Heart left ventricle (tissue), 13 donors: Measurements from ENCODE around the gene TINAGL1.

Experiments used
- POLR2A ChIP-seq, 2 donors: fragments of 450-650 bp; IDR thresholded peaks; one replicate each; pipeline ENCODE4 v1.6.1; 2017; ENCODE audit warnings: antibody characterized with exemption in 2 of 2, mild to moderate bottlenecking in 2 of 2, moderate library complexity in 2 of 2
- TF ChIP-seq, protein P1 (sequence below), 12 donors: fragments of 200-600 bp; sonication (generic) in 4 of 12; IDR thresholded peaks; one replicate each; pipeline versions ENCODE4 v1.5.0 to v1.8.0; 2018 to 2022; ENCODE audit warnings: antibody characterized with exemption in 12 of 12, mild to moderate bottlenecking in 5 of 12
- donor health status: ischemic (EF 13 %, LVEDD 7.1; RV severe dilation, severe dysfunction).
- donor health status: DM: no; HTN: yes; CAD: no.
- donor health status: DM: no; HTN: no; CAD: no.
- donor health status: ischemic (EF 25% LVEDD 6.9; RV normal size, moderate dysfunction).
- donor health status: ischemic (EF 25% LVEDD 5.7; RV mildly dilated, moderate dysfunction).
- donor health status: ischemic (EF 35%, LVEDD 5.7; RV mildly dilated, moderate dysfunction).
- donor health status: nonischemic (EF 11% LVEDD 7.7; RV severe dilation, severe dysfunction).
- donor health status: DM: yes; HTN: yes; CAD: no.
- donor health status: PGD.
- donor health status: ischemic (EF 29% LVEDD 5.4; RV normal size, mild dysfunction).
- donor health status: nonischemic (EF 23%, LVEDD 6.1; RV moderate dilation, normal function).

GRCh38 chr1:31573261-31573660 lies 3.1 kb upstream of the TINAGL1 start:
- TF ChIP-seq, protein P1, sequence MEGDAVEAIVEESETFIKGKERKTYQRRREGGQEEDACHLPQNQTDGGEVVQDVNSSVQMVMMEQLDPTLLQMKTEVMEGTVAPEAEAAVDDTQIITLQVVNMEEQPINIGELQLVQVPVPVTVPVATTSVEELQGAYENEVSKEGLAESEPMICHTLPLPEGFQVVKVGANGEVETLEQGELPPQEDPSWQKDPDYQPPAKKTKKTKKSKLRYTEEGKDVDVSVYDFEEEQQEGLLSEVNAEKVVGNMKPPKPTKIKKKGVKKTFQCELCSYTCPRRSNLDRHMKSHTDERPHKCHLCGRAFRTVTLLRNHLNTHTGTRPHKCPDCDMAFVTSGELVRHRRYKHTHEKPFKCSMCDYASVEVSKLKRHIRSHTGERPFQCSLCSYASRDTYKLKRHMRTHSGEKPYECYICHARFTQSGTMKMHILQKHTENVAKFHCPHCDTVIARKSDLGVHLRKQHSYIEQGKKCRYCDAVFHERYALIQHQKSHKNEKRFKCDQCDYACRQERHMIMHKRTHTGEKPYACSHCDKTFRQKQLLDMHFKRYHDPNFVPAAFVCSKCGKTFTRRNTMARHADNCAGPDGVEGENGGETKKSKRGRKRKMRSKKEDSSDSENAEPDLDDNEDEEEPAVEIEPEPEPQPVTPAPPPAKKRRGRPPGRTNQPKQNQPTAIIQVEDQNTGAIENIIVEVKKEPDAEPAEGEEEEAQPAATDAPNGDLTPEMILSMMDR (IDR thresholded peaks at IDR 0.05), result no peak
- TF ChIP-seq POLR2A (IDR thresholded peaks at IDR 0.05), result no peak
